ENCODE data around the gene MC1R.
"Not testable (repeated sequence)": the region's sequence is repeated elsewhere in the genome, so short reads cannot be mapped to it uniquely, and the experiment has no call there.

Gene MC1R

DNA sequence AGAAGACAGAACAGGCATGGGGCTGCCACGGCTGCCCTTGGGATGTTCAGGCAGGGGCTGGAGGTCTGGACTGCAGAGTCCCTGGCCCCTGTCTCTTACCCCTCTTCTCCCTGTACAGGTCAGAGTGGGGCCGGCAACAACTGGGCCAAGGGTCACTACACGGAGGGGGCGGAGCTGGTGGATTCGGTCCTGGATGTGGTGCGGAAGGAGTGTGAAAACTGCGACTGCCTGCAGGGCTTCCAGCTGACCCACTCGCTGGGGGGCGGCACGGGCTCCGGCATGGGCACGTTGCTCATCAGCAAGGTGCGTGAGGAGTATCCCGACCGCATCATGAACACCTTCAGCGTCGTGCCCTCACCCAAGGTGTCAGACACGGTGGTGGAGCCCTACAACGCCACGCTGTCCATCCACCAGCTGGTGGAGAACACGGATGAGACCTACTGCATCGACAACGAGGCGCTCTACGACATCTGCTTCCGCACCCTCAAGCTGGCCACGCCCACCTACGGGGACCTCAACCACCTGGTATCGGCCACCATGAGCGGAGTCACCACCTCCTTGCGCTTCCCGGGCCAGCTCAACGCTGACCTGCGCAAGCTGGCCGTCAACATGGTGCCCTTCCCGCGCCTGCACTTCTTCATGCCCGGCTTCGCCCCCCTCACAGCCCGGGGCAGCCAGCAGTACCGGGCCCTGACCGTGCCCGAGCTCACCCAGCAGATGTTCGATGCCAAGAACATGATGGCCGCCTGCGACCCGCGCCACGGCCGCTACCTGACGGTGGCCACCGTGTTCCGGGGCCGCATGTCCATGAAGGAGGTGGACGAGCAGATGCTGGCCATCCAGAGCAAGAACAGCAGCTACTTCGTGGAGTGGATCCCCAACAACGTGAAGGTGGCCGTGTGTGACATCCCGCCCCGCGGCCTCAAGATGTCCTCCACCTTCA lies 16.2 kb downstream of the MC1R start:
- no peak for ATAC-seq
- Mint-ChIP-seq H3K4me3 (no peak overlapping the region), H3K27ac (no peak overlapping the region), H3K9me3 (no peaks in the 10 kb centered on the region), H3K27me3 (peaks cover 24% of the 10 kb centered on the region), H3K4me1 (no peaks in the 10 kb centered on the region)
- no peak for DNase-seq

DNA sequence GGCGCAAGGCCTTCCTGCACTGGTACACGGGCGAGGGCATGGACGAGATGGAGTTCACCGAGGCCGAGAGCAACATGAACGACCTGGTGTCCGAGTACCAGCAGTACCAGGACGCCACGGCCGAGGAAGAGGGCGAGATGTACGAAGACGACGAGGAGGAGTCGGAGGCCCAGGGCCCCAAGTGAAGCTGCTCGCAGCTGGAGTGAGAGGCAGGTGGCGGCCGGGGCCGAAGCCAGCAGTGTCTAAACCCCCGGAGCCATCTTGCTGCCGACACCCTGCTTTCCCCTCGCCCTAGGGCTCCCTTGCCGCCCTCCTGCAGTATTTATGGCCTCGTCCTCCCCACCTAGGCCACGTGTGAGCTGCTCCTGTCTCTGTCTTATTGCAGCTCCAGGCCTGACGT lies 17.0 kb downstream of the MC1R start:
- H3K27ac Mint-ChIP-seq: not testable (repeated sequence)
- H3K27me3 Mint-ChIP-seq: peaks cover 19% of the 10 kb centered on the region

DNA sequence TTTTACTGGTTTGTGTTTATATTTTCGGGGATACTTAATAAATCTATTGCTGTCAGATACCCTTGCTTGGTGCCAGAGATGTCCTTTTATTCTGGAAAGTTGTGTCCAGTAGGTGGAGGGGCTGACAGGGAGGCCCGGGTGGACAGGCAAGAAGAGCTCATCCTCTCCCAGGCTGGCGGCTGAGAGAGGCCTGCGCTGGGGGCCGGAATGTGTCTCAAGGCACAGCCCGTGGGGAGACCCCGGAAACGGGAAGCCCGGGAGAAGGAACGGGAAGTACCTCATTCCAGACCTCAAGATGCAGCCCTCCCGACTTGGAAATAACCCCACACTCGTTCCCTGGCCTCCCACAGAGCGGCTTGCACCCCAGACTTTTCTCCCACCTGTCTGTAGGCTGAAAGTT lies 17.4 kb downstream of the MC1R start:
- no peak for ATAC-seq
- peaks cover 15% of the 10 kb centered on the region for H3K27me3 Mint-ChIP-seq
- DNase-seq: no peak
- no peak overlapping the region for H3K4me3 Mint-ChIP-seq
- H3K9me3 Mint-ChIP-seq: no peaks in the 10 kb centered on the region
- no peak overlapping the region for H3K27ac Mint-ChIP-seq
- H3K4me1 Mint-ChIP-seq: no peaks in the 10 kb centered on the region

More for the DNA sequence above, 17.0 kb downstream of the MC1R start:
- H3K4me3 Mint-ChIP-seq, H3K9me3 Mint-ChIP-seq, ATAC-seq, H3K4me1 Mint-ChIP-seq, DNase-seq: not testable (repeated sequence)

DNA sequence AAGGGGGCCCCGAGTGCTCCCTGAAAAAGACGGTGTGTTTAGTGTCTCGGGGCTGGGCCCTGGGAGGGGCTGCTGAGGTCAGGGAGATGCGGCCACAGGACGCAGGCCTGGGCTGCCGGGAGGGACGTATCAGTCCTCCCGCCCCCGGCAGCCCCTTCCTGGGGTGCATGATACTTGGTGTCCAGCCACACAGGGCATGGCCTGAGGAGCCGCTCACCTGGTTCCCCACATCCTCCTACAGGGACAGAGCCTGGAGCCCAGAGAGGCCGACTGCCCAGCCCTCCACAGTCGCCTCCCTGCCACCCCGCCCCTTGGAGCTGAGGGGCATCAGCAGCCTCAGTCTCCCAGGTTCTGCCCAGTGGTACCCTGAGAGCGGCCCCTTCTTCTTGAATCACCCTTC lies 17.8 kb downstream of the MC1R start:
- Mint-ChIP-seq H3K27ac (no peak overlapping the region), H3K9me3 (no peaks in the 10 kb centered on the region), H3K4me1 (no peaks in the 10 kb centered on the region), H3K4me3 (no peak overlapping the region), H3K27me3 (peaks cover 10% of the 10 kb centered on the region)
- ATAC-seq (no peak), DNase-seq (no peak)

DNA sequence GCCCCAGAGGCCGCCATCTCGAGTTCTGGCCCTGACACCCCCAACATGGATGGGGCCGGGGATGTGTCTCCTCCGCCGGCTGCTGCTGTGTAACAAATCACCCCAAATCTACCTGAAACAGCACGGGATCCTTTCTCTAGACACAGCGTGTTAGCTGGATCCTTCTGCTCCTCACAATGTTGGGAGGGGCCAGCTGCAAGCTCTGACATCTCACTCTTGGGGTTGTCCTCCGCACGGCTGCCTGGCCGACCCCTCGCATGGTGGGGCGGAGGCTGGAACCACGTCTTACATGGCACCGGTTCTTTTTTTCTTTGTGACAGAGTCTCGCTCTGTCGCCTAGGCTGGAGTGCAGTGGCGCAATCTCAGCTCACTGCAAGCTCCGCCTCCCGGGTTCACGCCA lies 18.3 kb downstream of the MC1R start:
- H3K4me3 Mint-ChIP-seq: no peak overlapping the region
- H3K27ac Mint-ChIP-seq: no peak overlapping the region
- H3K4me1 Mint-ChIP-seq: no peaks in the 10 kb centered on the region
- peaks cover 6% of the 10 kb centered on the region for H3K27me3 Mint-ChIP-seq
- DNase-seq (no peak), ATAC-seq (no peak)
- H3K9me3 Mint-ChIP-seq: no peaks in the 10 kb centered on the region

DNA sequence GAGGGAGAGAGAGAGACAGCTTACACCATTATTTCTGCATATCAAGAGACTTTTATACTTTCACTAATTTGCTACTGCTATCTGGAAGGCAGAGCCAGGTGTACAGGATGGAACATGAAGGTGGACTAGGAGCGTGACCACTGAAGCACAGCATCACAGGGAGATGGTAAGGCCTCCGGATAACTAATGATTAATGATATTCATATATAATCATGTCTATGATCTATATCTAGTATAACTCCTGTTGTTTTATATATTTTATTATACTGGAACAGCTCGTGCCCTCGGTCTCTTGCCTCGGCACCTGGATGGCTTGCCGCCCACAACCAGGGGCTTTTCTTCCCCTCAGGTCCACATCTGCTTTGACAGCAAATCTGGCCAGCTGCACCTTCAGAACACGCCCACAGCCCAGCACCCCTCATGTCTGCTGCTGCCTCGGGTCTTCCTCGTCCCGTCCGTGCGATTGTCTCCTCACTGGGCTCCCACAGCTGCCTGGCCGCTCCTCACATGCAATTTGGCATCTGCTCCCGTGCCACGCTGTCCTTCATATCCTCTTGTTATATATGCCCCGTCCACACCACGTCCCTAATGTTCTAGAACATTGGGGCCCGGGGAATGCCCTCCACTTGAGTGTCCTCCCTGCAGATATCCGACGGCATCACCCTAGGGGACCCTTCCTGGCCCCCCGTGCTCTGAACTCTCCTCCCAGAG lies 19.7 kb downstream of the MC1R start:
- DNase-seq (no peak), ATAC-seq (no peak)
- Mint-ChIP-seq H3K9me3 (no peaks in the 10 kb centered on the region), H3K4me3 (no peak overlapping the region), H3K27me3 (peaks cover 6% of the 10 kb centered on the region), H3K4me1 (no peaks in the 10 kb centered on the region), H3K27ac (no peak overlapping the region)

DNA sequence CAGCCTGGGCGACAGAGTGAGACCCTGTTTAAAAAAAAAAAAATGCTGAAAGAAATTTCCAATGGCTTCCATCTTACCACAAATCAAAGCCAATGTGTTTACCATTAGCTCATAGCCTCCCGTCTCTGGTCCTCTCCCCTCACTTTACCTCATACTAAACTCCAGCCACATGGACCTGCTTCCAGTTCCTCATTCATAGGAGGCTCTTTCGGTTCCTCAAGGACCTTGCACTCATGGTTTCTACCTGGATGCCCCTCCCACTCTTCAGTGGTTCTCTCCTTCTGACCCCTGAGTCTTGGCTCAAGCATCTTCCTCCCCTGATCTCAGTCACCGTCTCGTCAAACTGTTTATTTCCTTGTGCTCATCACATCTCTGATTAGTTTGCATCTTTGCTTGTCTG lies 26.1 kb downstream of the MC1R start:
- no peak overlapping the region for H3K4me3 Mint-ChIP-seq
- H3K4me1 Mint-ChIP-seq: peaks cover 19% of the 10 kb centered on the region
- H3K9me3 Mint-ChIP-seq: no peaks in the 10 kb centered on the region
- peaks cover 49% of the 10 kb centered on the region for H3K27me3 Mint-ChIP-seq
- no peak overlapping the region for H3K27ac Mint-ChIP-seq
- no peak for DNase-seq
- no peak for ATAC-seq

DNA sequence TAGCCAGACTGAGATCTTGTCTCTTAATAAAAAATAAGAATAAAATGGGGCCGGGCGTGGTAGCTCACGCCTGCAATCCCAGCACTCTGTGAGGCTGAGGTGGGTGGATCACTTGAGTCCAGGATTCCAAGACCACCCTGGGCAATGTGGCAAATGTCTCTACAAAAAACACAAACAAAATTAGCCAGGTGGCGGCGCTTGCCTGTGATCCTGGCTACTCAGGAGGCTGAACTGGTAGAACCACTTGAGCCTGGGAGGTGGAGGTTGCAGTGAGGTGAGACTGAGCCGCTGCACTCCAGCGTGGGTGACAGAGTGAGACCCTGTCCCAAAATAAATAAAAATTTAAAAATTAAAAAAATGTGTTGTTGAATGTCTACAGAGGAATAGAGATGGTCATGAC lies 27.0 kb downstream of the MC1R start:
- no peak for DNase-seq
- ATAC-seq: no peak
- H3K27me3 Mint-ChIP-seq: peaks cover 55% of the 10 kb centered on the region
- H3K9me3 Mint-ChIP-seq: no peaks in the 10 kb centered on the region
- H3K27ac Mint-ChIP-seq: no peak overlapping the region
- H3K4me1 Mint-ChIP-seq: peaks cover 21% of the 10 kb centered on the region
- H3K4me3 Mint-ChIP-seq: no peak overlapping the region

DNA sequence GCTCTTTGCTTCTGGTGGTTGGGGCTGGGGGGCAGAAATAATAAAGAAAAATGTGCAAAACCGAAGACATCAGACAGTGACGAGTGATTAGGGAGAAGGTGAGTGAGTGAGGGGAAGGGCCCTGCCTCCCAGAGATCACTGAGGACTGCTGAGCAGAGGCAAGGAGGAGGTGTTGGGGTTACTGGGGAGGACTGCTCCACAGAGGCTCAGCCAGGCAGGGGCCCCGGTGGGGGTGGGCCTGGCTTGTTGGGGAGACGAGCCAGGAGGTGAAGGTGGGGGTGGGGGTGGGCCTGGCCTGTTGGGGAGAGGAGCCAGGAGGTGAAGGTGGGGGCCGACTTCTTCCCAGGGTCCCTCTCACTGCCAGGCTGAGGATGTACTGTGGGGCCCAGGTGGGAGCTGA lies 27.9 kb downstream of the MC1R start:
- Mint-ChIP-seq H3K27ac (no peak overlapping the region), H3K4me1 (peaks cover 21% of the 10 kb centered on the region), H3K9me3 (no peaks in the 10 kb centered on the region), H3K27me3 (peaks cover 55% of the 10 kb centered on the region), H3K4me3 (no peak overlapping the region)
- ATAC-seq: no peak
- DNase-seq: no peak

DNA sequence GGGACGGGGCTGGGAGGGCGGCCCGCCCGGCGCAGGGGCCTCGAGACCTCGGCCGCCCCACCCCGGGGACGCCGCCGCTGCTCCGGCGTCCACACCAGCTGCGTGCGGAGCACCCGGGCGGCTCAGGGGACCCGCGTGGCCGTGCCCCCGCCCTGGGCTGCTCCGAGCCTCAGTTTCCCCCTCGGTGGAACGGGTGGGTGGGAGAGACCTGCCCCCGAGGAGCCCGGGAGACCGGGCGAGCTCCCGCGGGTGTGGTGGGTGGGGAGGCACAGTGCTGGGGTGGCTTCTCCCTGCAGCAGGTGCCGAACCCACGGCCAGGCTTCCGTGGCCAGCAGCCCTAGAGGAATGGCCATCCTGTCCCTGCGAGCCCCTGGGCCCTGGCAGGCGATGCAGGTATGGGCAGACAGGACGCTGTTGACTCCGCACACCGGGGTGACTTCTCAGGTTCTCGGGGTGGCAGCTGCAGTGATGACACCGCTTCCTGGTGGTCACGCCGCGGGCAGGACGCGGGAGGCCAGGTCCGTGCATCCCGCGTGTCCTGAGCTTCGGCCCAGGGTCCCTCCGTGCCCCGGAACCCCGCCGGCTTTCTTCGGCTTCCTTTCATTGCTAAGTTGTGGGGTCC lies 30.6 kb downstream of the MC1R start:
- DNase-seq: peak in 1 of 2 donors; percentile 12
- Mint-ChIP-seq H3K4me3 (peak overlapping the region; percentile 87 to 88), H3K9me3 (no peaks in the 10 kb centered on the region), H3K27ac (peak overlapping the region in 1 of 2 donors; percentile 71), H3K4me1 (peaks cover 29% of the 10 kb centered on the region), H3K27me3 (peaks cover 48% of the 10 kb centered on the region)
- ATAC-seq: peak; percentile 32

DNA sequence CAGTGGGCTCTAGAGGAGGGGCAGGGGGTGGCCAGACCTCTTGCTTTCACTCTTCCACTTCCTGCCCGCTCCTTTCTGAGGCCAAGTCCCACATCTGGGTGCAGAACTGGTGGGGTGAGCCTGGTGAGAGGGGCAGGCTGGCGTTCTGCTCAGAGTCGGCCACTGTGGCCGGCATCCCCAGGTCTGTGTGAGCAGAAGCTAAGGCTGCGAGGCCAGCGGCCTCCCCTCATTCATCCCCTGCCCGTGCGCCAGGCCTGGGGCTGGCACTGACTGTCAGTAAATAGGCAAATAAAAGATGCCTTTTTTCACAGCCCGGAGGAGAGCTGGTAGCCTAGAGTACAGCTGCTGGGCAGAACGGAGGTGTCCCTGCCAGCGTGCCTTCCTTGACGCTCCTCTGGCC lies 31.1 kb downstream of the MC1R start:
- ATAC-seq (no peak), DNase-seq (no peak)
- peaks cover 44% of the 10 kb centered on the region for H3K27me3 Mint-ChIP-seq
- peak overlapping the region; percentile 87 to 88 for H3K4me3 Mint-ChIP-seq
- peak overlapping the region in 1 of 2 donors; percentile 71 for H3K27ac Mint-ChIP-seq
- no peaks in the 10 kb centered on the region for H3K9me3 Mint-ChIP-seq
- peaks cover 33% of the 10 kb centered on the region for H3K4me1 Mint-ChIP-seq

DNA sequence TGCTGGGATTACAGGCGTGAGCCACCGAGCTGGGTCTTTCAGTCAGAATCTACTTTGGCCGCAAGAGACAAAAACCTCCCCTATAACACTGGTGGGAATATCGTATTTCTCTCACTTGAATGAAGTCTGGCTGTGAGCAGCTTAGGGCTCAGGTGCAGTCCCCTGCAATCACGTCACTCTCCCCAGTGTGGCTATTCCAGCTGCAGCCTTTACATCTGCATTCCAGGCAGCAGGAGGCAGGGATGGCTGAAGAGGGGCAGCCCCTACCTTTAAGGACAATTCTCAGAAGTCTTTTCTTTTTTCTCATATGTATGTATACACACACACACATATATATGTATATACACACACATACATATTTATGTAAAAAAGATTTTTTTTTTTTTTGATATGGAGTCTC lies 32.8 kb downstream of the MC1R start:
- ATAC-seq (no peak), DNase-seq (no peak)
- Mint-ChIP-seq H3K4me1 (peaks cover 33% of the 10 kb centered on the region), H3K9me3 (no peaks in the 10 kb centered on the region), H3K27ac (no peak overlapping the region), H3K27me3 (peaks cover 31% of the 10 kb centered on the region), H3K4me3 (no peak overlapping the region)

DNA sequence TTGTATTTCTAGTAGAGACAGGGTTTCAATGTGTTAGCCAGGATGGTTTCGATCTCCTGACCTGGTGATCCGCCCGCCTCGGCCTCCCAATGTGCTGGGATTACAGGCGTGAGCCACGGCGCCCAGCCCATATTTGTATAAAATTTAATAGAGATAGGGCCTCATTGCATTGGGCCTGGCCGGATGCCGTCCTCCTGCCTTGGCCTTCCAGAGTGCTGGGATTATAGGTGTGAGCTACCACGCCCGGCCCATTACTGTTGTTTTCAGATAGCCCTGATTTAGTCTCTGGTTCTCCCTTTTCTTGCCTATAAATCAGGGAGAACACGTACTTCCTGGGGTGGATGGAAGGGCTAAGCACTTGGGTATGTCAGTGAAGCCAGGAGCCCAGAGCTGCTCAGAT lies 33.4 kb downstream of the MC1R start:
- DNase-seq: no peak
- H3K4me3 Mint-ChIP-seq: no peak overlapping the region
- peaks cover 25% of the 10 kb centered on the region for H3K27me3 Mint-ChIP-seq
- no peak for ATAC-seq
- no peak overlapping the region for H3K27ac Mint-ChIP-seq
- H3K9me3 Mint-ChIP-seq: no peaks in the 10 kb centered on the region
- H3K4me1 Mint-ChIP-seq: peaks cover 33% of the 10 kb centered on the region

DNA sequence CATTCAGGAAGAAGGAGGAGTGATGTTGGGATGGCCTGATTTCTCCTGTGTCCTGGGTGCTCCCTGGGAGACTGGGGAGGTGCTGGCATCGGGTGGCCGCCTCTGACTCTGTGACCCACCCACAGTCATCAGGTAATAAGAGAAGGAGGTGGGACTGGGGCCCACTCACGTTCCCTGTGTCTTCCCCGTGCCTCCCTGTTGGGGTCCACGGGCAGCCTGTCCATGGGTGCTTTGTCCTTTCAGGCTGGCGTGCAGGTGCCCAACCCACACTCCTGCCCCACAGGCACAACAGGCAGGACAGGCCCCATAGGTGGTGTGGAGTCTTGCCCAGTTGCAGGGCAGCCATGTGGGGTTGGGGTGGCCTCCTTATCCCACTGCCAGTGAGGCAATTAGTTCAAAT lies 33.9 kb downstream of the MC1R start:
- Mint-ChIP-seq H3K4me1 (peaks cover 29% of the 10 kb centered on the region), H3K9me3 (no peaks in the 10 kb centered on the region), H3K27me3 (peaks cover 20% of the 10 kb centered on the region), H3K4me3 (no peak overlapping the region), H3K27ac (no peak overlapping the region)
- DNase-seq: no peak
- ATAC-seq: no peak

DNA sequence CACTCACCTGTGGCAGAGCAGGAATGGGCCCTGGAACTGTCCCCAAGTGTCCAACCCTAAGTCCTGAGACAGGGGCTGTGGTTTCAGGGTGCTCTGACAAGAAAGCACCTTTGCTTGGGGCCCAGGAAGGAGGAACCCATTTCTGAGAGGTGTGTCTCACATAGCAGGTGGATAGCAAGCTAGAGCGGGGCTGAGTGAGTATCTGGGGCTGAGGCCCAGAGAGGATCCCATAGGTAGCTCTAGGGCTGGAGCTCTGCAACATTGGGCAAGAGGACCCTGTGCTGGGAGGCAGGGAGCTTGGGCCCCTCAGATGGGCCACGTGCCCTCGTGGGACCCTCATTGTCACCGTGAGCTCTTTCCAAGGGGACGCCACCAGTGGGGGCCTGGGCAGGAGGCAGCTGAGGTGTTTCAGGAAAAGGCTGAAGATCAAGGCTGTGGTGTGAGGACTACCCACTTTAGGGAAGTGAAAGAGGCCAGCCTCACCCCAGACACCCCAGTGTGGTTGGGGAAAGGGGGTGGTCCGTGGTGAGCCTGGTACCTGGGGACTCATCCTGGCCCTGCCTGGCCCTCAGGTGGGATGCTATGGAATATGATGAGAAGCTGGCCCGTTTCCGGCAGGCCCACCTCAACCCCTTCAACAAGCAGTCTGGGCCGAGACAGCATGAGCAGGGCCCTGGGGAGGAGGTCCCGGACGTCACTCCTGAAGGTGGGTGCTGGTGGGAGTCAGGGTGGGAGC lies 35.2 kb downstream of the MC1R start:
- H3K4me3 Mint-ChIP-seq: no peak overlapping the region
- ATAC-seq (no peak), DNase-seq (no peak)
- peaks cover 18% of the 10 kb centered on the region for H3K4me1 Mint-ChIP-seq
- no peaks in the 10 kb centered on the region for H3K9me3 Mint-ChIP-seq
- peaks cover 10% of the 10 kb centered on the region for H3K27me3 Mint-ChIP-seq
- H3K27ac Mint-ChIP-seq: peak overlapping the region in 1 of 2 donors; percentile 59
